Activated gamma-delta T cell treated with Interleukin-2 at 50 U/mL for 16 hours (primary cell): Measurements from ENCODE around the gene C11orf58.

ENCODE experiments used
- DNase-seq: peaks from one replicate; pipeline ENCODE4 v3.0.0-alpha.2; 2020

Gene C11orf58

DNA sequence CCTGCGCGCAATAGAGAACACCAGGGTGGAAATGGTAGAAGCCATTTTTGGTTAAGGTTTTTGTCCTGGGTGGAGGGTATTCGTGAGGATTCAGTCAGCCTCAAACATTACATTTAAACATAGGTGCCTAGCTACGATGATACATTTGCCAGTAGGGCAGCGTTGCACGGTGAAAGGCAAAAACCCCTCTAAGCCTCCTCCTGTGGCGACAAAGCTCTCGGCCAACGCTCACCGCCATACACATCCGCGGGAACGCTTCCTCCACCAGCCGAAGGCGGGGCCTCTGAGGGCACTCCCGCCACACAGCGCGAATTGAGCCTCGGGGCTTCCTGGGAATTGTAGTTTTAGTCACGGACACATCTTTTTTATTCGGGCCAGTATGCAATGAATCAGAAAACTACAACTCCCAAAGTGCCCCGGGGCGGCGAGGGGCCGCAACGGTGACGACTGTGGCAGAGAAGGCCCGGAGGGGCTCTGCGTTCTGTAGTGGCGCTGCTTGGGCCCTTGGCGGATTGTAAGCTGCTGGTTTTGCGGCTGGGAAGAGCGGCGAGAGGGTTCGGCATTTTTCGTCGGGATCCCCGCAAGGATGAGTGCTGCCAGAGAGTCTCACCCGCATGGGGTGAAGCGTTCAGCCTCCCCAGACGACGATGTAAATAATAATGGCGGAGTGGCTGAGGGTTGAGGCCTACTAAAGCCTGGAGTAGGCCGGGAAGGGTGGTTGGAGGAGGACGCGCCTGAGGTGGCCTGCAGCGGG is at the start of gene C11orf58:
Gene C11orf58 (plus strand): TSS at position 455 of the 754 bp plus-strand sequence. CDS start 132 bp downstream, at position 587.
- peak; percentile 94 for DNase-seq

DNA sequence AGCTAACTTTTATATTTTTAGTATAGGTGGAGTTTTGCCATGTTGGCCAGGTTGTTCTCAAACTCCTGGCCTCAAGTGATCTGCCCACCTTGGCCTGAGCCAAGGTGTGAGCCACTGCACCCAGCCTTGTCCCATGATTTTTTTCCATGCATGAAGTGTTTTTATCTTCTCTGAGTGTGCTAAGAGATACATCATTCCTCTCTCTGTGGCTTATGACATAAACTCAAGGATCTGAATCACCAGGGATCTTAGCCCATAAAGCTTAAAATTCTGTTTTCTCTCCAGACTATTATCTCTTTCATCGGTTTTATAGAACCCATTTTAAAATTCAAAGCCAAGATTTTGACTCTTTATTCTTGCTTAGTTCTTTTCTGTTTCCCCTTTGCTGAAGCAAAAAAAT is 48.4 kb upstream of the C11orf58 start:
- no peak for DNase-seq

DNA sequence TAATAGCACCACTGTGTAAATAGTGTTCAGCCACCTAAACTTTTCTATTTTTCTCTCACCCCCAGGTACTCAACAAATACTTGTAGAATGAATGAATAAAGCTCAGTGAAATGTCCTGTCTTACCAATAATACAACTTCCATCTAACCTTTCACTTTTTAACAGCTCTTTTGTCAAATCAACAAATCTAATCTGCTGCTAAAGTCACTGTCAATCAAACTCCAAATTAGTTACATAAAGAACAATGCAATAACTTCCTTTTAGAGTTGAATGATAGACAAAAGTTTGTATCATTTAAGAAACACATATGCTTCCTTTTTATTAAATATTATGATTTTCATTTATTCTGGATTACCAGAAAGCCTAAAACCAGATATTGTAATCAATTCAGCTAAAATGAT is 34.7 kb upstream of the C11orf58 start:
- no peak for DNase-seq

DNA sequence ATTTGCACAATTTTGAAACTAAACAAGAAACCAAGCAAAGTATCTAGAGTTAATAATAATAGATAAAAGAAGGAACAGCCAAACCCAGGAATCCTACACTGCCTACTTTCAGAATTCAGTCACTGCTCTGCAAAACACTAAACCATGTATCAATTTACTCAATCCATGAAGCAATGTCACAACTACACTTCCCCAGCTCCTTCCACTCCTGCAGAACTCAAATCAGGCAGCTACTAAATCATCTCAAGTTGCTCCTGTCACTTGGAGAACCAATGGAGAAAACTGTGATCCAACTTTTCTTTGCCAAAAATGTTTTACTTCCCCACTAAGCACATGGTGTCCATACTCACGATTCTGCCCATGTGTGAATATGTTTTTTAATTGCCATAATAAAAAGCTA is 24.9 kb upstream of the C11orf58 start:
- no peak for DNase-seq

DNA sequence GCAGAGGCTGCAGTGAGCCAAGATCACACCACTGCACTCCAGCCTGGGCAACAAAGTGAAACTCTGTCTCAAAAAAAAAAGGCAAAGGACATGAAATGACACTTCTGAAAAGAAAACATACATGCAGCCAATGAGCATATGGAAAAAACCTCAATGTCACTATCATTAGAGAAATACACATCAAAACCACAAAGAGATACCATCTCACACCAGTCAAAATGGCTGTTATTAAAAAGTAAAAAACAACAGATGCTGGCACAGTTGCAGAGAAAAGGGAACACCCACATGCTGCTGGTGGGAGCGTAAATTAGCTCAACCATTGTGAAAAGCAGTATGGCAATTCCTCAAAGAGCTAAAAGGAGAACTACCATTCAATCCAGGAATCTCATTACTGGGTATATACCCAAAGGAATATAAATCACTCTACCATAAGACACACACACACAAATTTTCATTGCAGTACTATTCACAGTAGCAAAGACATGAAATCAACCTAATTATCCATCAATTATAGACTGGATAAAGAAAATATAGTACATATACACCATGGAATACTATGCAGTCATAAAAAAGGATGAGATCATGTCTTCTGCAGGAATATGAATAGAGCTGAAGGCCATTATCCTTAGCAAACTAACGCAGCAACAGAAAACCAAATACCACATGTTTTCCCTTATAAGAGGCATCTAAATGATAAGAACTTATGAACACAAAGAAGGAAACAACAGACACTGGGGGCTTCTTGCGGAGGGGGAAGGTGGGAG is 15.7 kb upstream of the C11orf58 start:
- no peak for DNase-seq

DNA sequence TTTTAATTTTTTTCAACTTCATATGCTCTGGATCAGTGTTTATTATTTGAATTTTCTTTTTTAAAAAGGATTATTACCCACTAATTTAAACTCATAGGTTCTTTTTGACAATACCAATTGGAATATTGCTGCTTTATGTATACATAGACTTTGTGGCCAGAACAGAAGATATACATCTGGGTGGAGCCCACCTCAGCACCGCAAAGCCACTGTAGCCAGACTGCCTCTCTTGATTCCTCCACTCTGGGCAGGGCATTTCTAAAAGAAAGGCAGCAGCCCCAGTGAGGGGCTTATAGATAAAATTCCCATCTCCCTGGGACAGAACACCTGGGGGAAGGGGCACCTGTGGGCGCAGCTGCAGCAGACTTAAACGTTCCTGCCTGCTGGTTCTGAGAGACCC is 10.6 kb upstream of the C11orf58 start:
- DNase-seq, result no peak

DNA sequence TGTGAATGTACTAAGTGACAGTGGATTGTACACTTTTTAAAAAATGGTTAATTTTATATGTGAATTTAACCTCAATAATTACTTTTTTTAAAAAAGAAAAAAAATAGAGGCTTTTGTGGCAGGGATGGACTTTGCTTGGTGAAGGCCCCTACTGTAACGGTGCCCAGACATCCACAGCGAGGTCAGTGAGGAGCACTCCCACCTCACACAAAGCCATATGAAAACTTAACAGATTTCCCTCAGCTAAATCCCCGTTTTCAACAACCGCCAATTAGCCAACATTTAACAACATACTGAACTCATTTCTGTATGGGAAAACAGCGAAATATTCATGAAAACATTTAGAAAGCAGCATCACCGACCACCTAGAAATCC is 642 bp upstream of the C11orf58 start:
- DNase-seq, result no peak

DNA sequence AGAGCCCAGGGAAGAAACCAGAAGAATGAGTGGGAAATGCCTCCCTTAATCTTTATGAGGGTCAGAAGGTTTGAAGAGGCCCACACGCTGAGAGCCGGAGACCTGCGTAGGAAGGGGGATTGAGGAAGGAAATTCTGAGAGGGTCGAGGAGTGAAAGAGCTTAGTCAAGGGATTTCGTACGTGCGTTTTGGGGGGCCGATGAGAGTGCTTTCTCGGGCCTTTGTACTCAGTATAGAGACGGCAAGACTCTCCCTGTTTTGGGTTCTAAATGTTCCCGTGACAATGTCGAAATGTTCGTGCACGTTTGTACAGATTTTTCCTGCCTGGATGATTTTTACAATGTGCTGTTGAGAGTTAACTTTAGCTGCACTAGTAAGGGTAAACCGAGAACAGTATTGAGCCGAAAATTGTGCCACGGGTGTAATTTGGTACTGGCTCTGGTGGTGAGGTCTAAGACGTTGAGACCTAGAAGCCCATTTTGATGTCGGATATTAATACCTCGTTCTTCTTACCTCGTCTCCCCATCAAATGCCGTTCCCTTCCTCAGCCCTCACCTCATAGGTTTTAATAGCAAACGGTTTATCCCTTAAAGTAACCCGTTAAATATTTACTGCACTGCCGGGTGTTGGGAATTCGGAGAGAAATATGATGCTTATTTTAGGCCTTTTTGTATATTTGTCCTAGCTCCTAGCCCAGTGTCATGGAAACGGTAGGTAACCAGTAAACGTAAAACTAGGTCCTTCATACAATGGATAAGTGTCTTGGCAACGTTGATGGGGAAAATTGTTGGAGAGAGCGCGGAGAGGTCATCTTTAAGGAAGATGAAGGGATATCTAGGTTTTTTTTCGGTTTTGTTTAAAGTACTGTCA is 734 bp downstream of the C11orf58 start:
- DNase-seq, result no peak

DNA sequence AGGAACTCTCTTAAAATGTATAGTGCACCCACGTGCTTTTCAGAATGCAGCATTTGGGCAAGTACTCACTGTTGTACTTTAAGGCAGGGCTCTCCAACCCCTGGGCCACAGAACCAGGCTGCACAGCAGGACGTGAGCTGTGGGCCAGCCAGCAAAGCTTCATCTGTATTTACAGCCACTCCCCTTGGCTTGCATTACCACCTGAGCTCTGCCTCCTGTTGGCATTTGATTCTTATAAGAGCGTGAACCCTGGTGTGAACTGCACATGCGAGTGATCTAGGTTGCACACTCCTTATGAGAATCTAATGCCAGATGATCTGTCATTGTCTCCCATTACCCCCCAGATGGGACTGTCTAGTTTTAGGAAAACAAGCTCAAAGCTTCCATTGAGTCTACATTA is 3.0 kb downstream of the C11orf58 start:
- DNase-seq, result no peak

DNA sequence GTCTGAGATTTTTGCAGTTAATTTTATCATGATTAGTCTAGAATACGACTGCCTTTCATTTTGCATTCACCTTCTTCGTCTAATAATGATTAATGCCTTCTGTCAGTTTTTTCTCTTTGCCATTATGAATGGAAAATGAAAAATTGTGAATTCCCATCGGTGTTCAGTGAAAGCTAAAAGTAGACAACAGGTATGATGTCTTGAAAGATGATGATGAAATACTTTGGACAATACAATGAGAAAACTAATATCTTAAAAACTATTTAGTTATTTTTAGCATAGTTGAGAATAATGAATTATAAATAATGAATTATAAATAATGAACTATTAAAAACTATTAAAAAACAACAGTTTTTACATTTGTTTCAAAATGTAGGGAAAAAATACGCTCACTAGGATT is 5.0 kb downstream of the C11orf58 start:
- DNase-seq, result no peak

DNA sequence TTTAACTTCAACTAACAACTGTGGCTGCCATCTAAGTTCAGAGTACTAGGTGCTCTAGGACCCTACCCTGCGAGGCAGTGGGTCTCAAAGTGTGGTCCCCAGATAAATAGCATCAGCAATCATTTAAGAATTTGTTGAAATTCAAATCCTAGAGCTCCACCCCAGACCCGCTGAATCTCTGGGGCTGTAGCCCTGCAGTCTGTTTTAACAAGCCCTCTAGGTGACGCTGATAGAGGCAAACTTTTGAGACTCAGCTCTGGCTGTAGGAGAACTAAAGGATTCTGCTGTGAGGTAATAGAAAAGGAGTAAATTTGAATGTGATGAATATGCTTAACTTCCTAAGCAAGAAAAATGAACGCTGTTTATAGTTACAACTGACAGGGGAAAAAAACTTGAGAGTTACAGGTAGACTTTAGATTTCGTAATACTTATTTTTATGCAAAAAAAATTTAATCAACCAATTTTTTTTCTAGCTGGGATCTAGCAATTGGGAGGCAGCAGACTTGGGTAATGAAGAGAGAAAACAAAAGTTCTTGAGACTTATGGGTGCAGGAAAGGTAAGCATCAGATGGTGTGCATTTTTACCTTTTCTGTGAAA is 5.8 kb downstream of the C11orf58 start:
- no peak for DNase-seq

DNA sequence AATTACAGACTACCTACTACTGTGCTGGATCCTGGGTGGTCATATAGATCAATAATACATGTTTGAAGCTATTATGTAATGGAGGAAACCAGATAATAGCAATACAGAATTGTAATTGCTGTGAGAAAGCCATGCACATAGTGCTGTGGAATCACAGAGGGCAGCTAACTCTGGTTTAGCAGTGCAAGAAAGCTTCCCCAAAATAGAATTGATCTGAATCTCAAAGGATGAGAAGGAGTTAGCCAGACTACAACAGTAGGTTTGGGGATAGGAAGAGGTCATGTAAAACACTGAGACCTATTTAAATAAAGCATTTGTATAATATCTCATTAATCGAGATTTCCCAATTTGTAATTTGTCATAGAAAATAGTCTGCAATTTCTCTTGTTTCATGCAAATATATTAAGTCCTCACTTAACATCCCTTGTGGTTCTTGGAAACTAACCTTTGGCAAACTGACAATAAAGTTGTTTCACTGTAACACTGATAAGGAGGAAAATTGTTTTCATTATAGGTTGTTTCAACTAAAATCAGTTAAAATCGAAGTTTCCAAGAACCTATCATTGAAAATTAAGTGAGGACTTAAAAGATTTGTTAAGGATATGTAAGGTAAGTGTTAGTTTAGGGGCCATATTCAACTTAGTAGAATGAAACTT is 7.6 kb downstream of the C11orf58 start:
- no peak for DNase-seq

DNA sequence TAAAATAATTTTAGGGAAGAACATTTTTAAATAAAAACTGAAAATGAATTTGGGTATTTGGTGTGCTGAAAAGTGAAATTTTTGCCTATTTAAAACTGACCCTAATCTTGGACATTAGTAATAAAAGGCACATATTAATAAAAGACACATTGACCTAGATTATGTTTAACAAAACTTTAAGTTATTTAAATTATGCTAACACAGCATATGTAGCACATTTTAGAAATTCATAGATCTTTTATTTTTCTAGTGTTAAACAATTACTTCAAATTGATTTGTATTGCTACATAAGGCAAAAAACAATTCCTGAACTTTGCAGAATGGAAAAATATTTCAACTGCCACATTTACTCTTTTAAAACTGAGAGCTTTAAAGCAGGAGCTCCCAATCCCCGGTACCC is 10.6 kb downstream of the C11orf58 start:
- DNase-seq, result no peak

DNA sequence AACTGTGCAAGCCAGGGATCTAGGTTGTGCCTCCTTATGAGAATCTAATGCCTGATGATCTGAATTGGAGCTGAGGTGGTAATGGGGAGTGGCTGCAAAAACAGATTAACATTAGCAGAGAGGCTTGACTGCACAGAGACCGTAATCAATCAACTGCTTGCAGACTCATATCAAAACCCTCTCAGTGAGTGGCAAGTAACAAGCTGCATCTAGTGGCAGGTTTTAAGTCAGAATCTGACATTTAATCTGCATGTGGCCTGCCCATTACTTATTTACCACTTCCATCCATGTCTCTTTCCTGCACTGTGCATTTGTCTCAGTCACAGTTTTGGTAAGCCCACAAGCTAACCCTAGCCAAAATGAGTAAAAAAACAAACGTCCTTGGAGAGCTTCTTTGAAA is 11.2 kb downstream of the C11orf58 start:
- no peak for DNase-seq

DNA sequence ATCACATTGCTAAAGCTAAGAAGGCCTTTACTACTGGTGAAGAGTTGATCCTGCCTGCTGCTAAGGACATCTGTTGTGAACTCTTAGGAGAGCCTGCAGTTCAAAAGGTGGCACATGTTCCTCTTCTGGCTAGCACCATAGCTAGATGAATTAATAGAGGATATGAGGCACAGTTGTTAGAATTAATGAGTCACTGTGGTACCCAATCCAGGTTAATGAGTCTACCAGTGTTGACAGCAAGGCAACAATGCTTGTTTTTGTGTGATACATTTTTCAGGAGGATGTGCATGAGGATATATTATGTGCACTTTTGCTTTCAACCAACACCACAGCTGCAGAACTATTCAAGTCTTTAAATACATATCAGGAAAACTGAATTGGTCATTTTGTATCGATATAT is 12.0 kb downstream of the C11orf58 start:
- DNase-seq, result no peak

DNA sequence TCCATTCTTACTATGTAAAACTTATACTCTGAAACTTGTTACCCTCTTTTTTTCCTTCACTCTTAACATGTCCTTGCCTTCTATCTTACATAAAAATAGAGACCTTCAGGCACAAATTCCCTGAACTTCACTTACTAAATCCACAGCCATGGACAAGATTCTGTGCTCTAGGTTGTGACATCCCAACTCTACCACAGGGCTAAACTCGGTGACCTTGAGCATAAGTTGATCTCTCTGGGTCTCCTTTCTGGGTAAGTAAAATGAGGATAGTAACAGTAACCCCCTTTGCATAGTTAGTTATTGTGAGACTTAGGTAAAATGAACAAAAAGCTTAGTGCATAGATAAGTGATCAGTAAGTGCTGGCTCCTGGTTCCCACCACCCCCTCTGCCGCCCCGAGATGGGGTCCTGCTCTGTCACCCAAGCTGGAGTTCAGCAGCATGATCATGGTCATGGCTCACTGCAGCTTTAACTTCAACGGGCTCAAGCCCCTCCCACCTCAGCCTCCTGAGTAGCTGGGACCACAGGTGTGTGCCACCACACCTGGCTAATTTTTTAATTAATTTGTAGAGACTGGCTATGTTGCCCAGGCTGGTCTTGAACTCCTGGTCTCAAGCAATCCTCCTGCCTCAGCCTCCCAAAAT is 20.1 kb downstream of the C11orf58 start:
- DNase-seq, result no peak

DNA sequence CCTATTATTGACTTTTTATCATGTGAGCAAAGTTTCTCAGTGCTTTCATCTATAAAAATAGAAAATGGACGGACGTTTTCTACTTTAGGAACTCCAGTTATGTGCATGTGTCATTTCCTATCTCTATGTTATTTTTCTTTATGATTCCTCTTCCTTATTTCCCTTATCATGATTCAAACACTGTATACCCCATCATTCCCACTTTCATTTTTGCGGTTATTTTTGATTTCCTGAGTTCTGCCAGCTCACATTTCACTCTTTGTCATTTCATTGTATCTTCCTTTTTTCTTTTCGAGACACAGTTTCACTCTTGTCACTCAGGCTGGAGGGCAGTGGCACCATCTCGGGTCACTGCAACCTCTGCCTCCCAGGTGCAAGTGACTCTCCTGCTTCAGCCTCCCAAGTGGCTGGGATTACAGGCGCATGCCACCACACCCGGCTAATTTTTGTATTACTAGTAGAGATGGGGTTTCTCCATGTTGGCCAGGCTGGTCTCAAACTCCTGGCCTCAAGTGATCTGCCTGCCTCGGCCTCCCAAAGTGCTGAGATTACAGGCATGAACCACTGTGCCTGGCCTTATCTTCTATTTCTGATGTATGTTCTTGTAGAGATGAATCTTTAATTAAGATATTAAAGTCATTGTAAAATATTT is 21.5 kb downstream of the C11orf58 start:
- no peak for DNase-seq

DNA sequence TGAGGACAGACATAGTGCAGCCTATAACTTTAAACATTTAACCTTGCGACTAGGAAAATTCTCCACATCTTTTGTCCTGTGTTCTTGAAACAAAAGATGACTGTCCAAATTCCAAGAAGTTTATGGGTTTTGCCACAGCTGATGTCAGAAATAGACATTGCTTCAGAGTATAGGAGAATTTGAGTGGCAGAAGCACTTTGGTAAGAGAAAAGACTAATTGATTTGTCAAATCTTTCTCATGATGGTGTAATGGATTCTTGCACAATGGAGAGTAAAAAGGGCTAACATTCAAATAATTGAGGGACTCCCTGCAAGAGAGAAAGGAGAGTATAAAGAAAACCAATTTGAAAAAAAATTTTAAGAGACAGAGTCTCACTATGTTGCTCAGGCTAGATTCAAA is 25.3 kb downstream of the C11orf58 start:
- DNase-seq, result no peak

DNA sequence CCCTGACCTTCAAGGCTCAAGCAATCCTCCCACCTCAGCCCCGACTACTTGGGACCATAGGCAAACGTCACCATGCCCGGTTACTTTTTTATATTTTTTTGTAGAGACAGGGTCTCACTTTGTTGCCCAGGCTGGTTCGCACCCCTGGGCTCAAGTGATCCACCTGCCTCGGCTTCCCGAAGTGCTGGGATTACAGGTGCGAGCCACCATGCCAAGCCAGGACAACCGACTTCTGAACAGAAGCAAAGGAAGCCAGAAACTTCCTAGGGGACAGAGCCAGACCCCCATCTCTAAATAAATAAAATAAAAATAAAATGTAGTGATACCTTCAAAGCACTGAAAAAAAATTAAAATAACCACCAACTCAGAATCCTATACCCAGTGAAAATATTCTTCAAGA is 26.4 kb downstream of the C11orf58 start:
- no peak for DNase-seq

DNA sequence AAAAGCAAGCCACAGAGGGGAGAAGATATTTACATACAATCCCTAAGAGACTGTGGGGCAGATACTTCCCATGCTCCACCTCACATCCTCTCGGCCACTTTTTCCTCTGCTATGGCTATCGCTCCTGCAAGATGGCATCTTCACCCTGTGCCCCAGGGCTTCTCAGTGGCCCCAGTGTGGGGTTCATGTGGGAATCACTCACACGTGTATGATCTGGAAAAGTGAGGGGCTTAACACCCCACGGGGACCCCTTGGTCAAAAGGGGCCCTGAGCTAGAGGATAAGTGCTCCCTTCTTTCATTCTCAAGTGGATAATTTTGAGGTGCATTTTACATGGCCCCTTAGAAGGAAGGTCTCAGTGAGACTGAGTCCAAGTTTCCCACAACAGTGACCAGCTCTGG is 28.7 kb downstream of the C11orf58 start:
- no peak for DNase-seq

DNA sequence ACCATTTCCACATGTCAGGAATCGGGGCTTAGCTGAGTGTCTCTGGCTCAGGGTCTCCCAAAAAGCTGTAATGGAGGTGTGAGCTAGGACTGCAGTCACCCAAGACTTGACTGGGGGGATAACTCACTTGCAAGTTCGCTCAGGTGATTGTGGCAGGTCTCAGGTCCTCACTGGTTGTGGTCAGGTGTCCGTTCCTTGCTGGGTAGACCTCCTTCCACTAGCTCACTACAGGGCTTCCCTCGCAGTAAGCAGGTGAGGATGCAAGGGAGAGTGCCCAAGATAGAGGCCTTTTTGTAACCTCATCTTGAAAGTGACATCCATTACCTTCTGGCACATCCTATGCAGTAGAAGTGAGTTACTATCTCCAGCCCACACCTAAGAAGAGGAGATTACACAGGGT is 29.5 kb downstream of the C11orf58 start:
- DNase-seq, result no peak

DNA sequence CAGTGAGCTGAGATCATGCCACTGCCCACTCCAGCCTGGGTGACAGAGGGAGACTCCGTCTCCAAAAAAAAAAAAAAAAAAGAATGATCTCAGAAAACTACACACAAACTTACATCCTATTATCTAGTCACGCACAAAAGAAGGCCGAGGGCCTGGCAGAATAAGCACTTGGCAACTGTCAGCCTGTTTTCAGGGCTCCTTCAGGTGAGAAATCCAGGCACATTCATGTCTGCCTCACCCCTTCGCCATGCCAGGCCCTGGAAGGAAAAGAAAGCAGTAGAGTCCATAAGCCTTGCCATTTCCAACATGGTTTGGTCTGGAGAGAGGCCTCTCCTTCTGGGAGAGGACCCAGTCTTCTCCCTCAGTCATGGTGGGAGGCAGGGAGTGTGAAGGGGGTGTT is 30.9 kb downstream of the C11orf58 start:
- no peak for DNase-seq
